GM20431 (cell line): ENCODE data around the gene ZNF644.
"Not testable (repeated sequence)": the region's sequence is repeated elsewhere in the genome, so short reads cannot be mapped to it uniquely, and the experiment has no call there.

ENCODE experiments used
- in situ Hi-C: fragments of 300-500 bp; cut with MseI, MboI; formaldehyde crosslinking; loops from one replicate; pipeline ENCODE4 v1.15.0; 2020; ENCODE audit warnings: low sequenced_read_pairs; ENCODE audit not compliant: unreplicated experiment

ZNF644 gene

GRCh38 chr1:91021686-91022517 is at the start of gene ZNF644:
Gene ZNF644, minus strand, starts transcription at chr1:91022035. Its CDS starts 39,682 bp downstream, at chr1:90982353.
- in situ Hi-C loops: no loop called here

DNA sequence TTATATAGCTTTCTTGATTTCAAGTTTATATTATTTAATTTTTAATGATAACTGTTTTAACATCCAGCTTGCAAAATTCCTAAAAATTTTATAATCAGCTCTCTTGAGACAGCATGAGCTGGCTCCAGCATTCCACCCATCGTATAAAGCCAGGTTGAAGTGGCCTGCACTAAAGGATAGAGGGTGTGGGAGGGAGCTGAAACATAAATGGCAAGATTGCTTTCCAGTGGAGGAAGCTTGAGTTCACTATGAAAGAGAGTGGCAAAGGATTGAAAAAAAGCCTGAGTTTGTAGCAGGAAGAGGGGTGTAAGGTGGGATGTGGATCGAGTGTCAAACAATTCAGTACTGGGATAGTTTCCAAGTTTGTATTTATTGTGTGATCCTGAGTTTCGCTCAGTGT is 48.5 kb upstream of the ZNF644 start:
- in situ Hi-C loops: no loop called here

DNA sequence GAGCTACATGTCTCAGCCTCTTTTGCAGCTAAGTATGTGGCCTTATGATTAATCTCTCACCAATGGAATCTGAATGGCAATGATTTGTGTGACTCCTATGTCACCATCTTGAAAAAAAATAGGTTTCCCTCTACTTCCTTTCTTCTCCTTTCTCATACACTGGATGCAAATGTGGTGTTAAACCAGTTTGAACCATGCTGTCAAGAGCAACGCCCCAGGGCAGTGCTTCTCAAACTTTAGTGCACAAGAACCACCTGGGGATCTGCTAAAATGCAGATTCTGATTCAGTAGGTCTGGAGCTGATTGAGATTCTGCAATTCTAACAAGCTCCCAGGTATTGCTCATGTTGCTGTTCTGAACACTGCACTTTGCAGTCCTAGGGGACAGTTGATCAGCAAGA is 44.7 kb upstream of the ZNF644 start:
- in situ Hi-C loops: no loop called here

GRCh38 chr1:91065337-91065736 is 43.5 kb upstream of the ZNF644 start:
- in situ Hi-C loops: no loop called here

DNA sequence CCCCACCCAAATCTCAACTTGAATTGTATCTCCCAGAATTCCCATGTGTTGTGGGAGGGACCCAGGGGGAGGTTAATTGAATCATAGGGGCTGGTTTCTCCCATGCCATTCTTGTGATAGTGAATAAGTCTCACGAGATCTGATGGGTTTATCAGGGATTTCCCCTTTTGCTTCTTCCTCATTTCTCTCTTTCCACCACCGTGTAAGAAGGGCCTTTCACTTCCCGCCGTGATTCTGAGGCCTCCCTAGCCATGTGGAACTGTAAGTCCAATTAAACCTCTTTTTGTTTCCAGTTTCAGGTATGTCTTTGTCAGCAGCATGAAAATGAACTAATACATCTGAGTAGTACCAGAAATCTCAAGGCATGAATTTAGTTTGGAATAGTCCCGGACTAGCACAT is 41.6 kb upstream of the ZNF644 start:
- in situ Hi-C loops: not testable (repeated sequence)

DNA sequence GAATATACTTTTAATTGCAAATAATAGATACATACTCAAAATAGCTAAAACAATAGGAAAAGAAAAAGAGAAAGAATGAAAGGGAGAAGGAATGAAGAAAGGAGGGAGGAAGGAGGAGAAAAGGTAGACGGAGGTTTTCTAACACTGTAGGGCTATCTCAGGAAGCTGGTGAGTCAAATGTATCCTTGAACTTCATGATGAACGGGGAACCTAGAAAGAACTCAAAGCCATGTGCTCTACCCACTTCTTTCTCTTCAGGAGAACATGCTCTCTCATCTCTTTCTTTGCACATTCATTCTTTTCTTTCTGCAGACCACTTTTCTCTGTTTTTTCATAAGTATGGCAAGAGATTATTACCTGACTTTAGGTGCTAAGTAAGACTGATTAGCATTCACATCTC is 37.3 kb upstream of the ZNF644 start:
- in situ Hi-C loops: no loop called here

DNA sequence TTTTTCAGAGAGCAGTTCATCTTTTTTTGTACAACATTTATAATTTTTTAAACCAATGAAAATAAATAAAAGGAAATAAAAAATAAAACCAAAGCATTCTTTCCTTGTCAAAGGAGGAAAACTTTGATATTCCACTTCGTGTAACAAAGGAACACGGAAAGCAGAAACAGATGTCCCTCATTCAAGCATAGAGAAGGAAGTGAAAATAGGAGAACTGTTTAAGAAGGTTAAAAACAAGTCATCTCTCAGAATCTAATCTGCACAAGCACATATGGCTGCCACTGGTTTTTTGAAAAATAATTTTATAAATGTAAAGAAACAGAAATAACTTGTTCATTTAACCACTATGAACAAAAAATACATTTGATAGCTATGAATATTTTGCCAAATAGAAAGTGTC is 35.9 kb upstream of the ZNF644 start:
- in situ Hi-C loops: no loop called here

DNA sequence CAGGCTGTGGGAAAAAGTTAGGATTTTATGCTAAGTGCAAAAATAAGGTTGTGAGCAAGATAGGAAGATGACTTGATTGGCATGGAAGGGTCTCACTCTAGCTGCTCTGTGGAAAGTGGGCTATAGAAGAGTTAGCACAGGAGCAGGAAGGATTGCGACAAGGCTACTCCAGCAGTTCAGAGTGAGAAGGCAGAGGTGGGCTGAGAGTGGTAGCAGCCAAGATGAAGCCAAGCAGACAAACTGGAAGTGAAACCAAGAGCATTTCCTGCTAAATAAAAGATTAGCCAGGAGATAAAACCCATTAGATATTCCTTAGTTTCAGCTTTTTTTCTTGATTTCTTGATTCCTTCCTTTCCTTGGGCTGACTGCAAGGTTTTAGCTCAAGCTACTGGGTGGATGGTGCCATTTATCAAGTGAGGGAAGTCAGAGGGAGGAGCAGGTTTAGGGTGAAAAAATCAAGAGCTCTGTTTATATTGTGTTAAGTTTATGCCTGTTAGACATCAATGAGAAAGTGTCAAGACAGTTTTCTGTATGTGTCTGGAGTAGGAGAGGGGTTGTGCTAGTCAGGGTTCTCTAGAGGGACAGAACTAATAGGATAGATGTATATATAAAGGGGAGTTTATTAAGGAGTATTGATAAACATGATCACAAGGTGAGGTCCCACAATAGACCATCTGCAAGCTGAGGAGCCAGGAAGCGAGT is 33.1 kb upstream of the ZNF644 start:
- in situ Hi-C loops: no loop called here

GRCh38 chr1:91053630-91054029 is 31.8 kb upstream of the ZNF644 start:
- in situ Hi-C loops: no loop called here

DNA sequence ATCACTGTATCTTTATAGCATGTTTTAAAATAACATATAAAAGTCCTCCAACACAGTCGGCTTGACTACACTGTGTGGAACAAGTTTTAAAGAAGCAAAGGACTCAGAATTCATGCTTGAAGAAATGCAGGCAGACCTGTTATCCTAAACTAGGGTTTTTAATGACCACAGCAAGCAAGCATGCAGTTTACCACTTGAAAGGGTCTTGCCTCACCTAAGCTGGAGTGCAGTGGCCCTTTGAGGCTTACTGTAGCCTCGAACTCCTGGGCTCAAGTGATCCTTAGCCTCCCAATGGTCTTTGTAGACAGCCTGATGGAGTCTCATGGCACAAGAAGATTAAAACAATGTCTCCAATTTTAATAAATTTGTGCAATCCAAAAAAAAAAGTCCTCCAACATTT is 27.7 kb upstream of the ZNF644 start:
- in situ Hi-C loops: not testable (repeated sequence)

DNA sequence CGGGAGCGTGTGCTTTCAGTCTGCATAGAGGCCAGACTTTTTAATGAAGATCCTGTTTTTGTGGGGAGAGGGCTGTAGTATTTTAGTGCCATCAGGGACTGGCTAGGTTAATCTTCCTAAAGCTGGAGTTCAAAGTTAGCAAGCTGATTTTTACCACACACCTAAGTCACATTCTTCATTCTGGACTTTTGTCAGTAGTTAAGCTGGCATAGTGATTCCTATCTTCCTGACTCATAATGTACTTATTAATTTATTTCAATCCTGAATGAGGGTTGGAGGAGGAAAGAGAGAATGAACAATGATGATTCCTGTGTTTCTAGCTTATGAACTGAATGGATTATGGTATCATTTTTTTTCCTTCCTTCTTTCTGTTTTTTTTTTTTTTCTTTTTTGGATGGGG is 24.9 kb upstream of the ZNF644 start:
- in situ Hi-C loops: no loop called here

DNA sequence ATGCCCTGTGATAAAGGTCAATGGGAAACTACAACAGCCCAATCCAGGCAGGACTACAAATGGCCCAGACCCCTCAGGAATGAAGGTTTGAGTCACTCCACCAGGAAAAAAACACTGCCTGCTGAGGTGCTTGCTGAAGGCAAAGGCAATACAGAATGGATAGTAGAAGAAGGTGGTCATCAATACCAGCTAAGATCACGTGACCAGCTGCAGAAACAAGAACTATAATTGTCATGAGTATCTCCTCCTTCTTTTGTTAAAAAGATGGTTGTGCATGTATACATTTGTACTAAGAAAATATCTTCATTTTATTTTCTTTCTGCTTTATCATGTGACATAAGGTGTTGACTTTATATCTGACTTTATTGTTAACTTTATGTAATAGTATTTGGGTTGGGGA is 23.4 kb upstream of the ZNF644 start:
- in situ Hi-C loops: no loop called here

- in situ Hi-C loops: not testable (repeated sequence)
These were observed 22.9 kb upstream of the ZNF644 start for GRCh38 chr1:91044776-91045175.

DNA sequence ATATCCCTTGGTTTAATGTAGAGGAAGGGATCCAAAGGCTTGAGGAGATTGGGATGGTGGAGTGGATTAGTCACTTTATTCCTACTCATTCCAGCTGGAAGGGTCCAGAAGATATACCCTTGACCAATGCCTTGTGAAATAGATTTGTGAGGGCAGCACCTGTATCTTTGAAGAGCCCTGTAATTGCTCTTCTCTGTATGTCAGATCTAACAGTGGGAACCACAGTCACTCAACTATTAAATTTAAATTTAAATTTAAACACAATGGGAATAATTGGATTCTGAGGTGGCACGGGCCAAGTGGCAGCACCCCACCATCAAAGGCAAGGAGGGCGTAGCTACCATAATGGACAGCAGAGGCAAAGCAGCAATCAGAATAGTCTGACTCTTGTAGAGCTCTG is 20.5 kb upstream of the ZNF644 start:
- in situ Hi-C loops: not testable (repeated sequence)

DNA sequence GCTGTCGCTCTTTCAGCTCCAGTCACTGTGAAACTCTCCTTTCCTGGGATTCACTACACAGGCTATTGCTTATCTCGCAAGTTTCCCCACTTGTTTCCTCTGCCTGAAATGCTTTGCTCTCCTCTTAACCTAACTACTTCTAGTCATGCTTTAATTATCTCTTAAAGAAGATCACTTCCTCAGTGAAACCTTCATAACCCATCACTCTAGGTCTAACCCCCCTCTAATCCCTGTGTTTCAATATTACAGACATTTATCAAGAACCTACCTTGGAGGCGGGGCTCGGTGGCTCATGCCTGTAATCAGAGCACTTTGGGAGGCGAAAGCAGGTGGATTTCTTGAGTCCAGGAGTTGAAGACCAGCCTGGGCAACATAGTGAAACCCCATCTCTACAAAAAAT is 16.7 kb upstream of the ZNF644 start:
- in situ Hi-C loops: no loop called here

DNA sequence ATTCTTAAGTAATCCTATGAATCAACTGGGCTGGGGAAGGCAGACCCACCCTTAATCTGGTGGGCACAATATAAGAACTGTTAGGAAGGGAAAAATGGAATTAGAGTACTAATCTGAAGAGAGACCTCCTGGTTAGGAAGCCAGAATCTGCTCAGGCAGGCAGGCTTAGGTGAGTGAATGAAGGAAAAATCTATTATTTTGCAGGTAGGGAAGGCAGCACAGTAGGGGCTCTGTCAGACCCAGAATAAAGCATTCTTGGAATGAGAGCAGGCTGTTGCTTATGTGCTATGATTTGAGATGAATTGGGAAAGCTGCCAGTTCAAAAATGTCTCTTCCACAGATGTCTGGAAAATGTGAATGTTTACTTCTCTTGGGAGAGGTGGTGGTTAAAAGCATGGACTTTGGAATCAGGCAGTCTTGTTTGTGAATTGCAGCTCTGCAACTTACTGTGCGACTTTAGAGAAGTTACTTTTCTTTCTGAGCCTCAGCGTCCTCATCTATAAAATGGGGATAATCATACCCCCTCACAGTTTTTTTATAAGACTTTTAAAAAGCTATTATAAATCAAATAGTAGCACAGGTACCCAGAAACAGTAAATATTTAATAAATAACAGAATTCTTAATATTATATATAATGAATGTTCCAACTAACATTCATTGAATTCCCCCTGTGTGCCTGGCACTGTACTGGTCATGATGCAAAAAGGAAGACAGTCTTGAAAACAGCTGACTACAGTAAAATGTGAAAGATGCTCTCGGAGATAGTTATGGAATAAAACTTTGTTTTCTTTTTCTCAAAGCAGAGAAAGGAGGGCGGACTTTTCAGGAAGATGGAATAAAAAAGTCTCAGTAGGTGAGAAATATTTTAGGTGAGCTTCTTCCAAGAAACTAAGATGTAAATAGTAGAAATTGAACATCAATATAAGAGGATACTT is 15.3 kb upstream of the ZNF644 start:
- in situ Hi-C loops: no loop called here

DNA sequence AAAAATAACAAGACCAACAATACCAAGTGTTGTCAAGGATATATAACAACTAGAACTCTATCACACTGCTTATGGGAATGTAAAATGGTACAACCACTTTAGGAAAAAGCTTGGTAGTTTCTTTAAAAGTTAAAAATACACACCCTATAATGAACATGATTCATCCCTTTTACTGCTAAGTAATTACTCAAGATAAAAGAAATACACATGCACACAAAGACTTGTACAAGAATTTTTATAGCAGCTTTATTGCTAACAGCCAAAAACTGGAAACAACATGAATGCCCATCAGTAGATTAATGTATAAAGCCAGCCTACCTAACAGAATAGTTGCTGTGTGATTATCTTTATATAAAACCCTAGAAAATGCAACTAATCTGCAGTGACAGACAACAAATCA is 10.5 kb upstream of the ZNF644 start:
- in situ Hi-C loops: no loop called here

- in situ Hi-C loops: no loop called here
These were observed 9.2 kb upstream of the ZNF644 start for GRCh38 chr1:91031081-91031480.

DNA sequence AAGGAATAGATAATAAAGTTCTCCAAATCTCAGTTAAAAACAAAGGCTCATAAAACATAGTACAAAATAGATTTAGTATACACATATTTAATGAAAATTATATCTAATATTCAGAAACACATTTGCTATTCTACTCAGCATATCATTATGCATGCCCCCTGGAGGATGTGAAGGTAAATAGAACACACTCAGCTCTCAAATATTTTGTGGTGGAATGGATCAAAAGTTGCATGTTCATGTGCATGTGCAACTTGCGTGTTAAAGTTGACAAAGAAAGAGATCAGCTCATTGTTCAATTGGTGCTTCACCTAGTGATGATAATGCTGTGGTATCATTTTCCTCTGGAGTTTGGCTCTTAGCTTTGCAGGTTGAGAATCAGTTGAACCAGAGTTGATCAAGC is 4.9 kb upstream of the ZNF644 start:
- in situ Hi-C loops: no loop called here

- in situ Hi-C loops: no loop called here
These were observed 4.5 kb upstream of the ZNF644 start for GRCh38 chr1:91026320-91026719.
